ENCODE measurements around the gene DSG3.

Gene DSG3

GRCh38 chr18:31419457-31419932, 28.0 kb upstream of the DSG3 start:
- intact Hi-C loops (cut with DNase I; ENCODE audit: low total_unique reads): no loop called here
- no peaks in the 10 kb centered on the region for H3K27me3 ChIP-seq
- H3K4me1 ChIP-seq: no peaks in the 10 kb centered on the region
- DNase-seq: no peak
- TF ChIP-seq CTCF (IDR thresholded peaks at IDR 0.05): no peak
- H3K27ac ChIP-seq: no peak overlapping the region
- H3K36me3 ChIP-seq: no peaks in the 10 kb centered on the region
- H3K4me3 ChIP-seq: no peak overlapping the region
- no peaks in the 10 kb centered on the region for H3K9me3 ChIP-seq

GRCh38 chr18:31420032-31420431, 27.5 kb upstream of the DSG3 start:
- H3K4me1 ChIP-seq: no peaks in the 10 kb centered on the region
- TF ChIP-seq CTCF (IDR thresholded peaks at IDR 0.05): no peak
- no peak overlapping the region for H3K27ac ChIP-seq
- no peaks in the 10 kb centered on the region for H3K36me3 ChIP-seq
- no peaks in the 10 kb centered on the region for H3K9me3 ChIP-seq
- no peak overlapping the region for H3K4me3 ChIP-seq
- no peaks in the 10 kb centered on the region for H3K27me3 ChIP-seq
- no peak for DNase-seq
- intact Hi-C loops (cut with DNase I; ENCODE audit: low total_unique reads): no loop called here

- no peak overlapping the region for H3K27ac ChIP-seq
- no peak overlapping the region for H3K4me3 ChIP-seq
- TF ChIP-seq CTCF (IDR thresholded peaks at IDR 0.05): no peak
- H3K27me3 ChIP-seq: no peaks in the 10 kb centered on the region
- no peaks in the 10 kb centered on the region for H3K9me3 ChIP-seq
- no peaks in the 10 kb centered on the region for H3K36me3 ChIP-seq
- no peak for DNase-seq
- intact Hi-C loops (cut with DNase I; ENCODE audit: low total_unique reads): no loop called here
- H3K4me1 ChIP-seq: no peaks in the 10 kb centered on the region
Measured at GRCh38 chr18:31420524-31420923, 27.0 kb upstream of the DSG3 start.

GRCh38 chr18:31424383-31424988, 23.1 kb upstream of the DSG3 start:
- no peaks in the 10 kb centered on the region for H3K9me3 ChIP-seq
- H3K27me3 ChIP-seq: no peaks in the 10 kb centered on the region
- DNase-seq: no peak
- no peak overlapping the region for H3K4me3 ChIP-seq
- no peak for TF ChIP-seq CTCF (IDR thresholded peaks at IDR 0.05)
- no peaks in the 10 kb centered on the region for H3K4me1 ChIP-seq
- no peaks in the 10 kb centered on the region for H3K36me3 ChIP-seq
- intact Hi-C loops (cut with DNase I; ENCODE audit: low total_unique reads): no loop called here
- H3K27ac ChIP-seq: no peak overlapping the region

- intact Hi-C loops (cut with DNase I; ENCODE audit: low total_unique reads): no loop called here
- Histone ChIP-seq H3K36me3 (no peaks in the 10 kb centered on the region), H3K9me3 (no peaks in the 10 kb centered on the region), H3K4me1 (no peaks in the 10 kb centered on the region), H3K4me3 (no peak overlapping the region), H3K27me3 (no peaks in the 10 kb centered on the region), H3K27ac (no peak overlapping the region)
- DNase-seq: no peak
- no peak for TF ChIP-seq CTCF (IDR thresholded peaks at IDR 0.05)
Measured at GRCh38 chr18:31426021-31426420, 21.5 kb upstream of the DSG3 start.
